Prostate gland (tissue), 2 donors: ENCODE results near the gene SCIMP.

Source experiments
- CTCF ChIP-seq, 4 experiments: fragments of 200-600 bp in 2 of 4; fragments of 450-650 bp in 2 of 4; sonication (generic) in 2 of 4; IDR thresholded peaks; 1 replicate in 3 of 4; 2 replicates in 1 of 4; pipeline ENCODE4 v1.5.1; 2016 to 2019; ENCODE audit warnings: antibody characterized with exemption in 4 of 4, mild to moderate bottlenecking in 2 of 4, moderate library complexity in 2 of 4
- POLR2A ChIP-seq: fragments of 450-650 bp; IDR thresholded peaks from one replicate; pipeline ENCODE4 v1.6.1; 2016; ENCODE audit warnings: antibody characterized with exemption, mild to moderate bottlenecking
- POLR2AphosphoS5 ChIP-seq: sonication (generic); formaldehyde crosslinking; IDR thresholded peaks from one replicate; pipeline ENCODE4 v1.6.1; 2017; ENCODE audit warnings: antibody characterized with exemption

DNA sequence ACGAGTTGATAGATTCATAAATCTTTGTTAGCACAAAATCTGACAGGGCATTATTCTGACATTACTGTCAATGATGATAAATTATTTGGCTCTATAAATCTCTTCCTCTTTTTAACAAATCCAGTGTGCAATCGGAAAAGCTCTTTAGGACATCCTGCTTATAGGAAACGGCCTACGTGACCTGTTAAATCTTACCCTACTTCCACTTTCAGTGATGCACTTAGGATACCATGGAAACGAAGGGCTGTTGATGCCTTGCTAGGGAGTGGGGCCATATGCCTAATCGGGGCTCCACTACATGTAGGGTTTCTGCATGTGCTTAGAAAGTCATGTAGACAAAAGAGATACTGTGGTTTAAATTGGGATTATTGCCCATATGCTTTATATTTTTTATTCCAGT is 70.2 kb downstream of the SCIMP start:
- TF ChIP-seq CTCF (IDR thresholded peaks at IDR 0.05) (no peak), POLR2A (no peak), POLR2AphosphoS5 (no peak)
